Stimulated activated memory B cell treated with anti-CD40 and anti-IgM and Interleukin-4, amounts not matched to agents 10 μg/mL and 1 μg/mL and 100 μg/mL, for 72 hours (primary cell): Measurements from ENCODE around the gene GGT6.

Experiments used
- ATAC-seq: fragments of 150-1000 bp; cut with Tn5 transposase; 2 replicates; pipeline ENCODE4 v1.10.0; 2021
- H3K27ac Mint-ChIP-seq: one replicate; pipeline ENCODE4 v1.8.0; 2022; ENCODE audit warnings: mild to moderate bottlenecking, mixed read lengths
- H3K27me3 Mint-ChIP-seq: one replicate; pipeline ENCODE4 v1.8.0; 2022; ENCODE audit warnings: mixed read lengths
- H3K36me3 Mint-ChIP-seq: one replicate; pipeline ENCODE4 v1.8.0; 2022; ENCODE audit warnings: mixed read lengths
- H3K4me1 Mint-ChIP-seq: one replicate; pipeline ENCODE4 v1.8.0; 2022; ENCODE audit warnings: mixed read lengths
- H3K4me3 Mint-ChIP-seq: one replicate; pipeline ENCODE4 v1.8.0; 2022; ENCODE audit warnings: mild to moderate bottlenecking, moderate library complexity, mixed read lengths
- H3K9me3 Mint-ChIP-seq: one replicate; pipeline ENCODE4 v1.8.0; 2022; ENCODE audit warnings: mixed read lengths

The GGT6 gene

DNA sequence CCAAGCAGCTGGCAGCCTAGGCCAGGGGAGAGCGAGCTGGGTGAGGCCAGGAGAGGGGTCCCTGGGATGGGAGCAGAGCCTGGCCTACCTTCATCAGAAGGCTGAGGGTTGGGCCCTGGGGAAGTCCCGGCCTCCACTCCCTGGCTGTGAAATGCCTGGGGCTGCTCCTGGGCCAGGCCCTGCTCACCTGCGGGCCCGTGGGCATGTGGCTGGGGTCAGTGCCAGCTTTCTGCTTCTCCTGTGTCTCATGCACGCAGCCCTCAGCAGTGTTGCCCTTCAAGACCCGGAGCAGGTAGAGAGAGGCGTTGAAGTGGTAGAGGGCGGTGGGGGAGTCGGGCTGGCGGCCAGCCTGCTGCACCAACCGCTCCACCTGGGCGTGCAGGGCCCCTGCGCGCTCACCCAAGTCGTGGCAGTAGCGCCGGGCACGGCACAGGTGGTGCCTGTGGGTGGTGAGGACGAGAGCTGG is 17.6 kb downstream of the GGT6 start:
- no peak overlapping the region for H3K27ac Mint-ChIP-seq

DNA sequence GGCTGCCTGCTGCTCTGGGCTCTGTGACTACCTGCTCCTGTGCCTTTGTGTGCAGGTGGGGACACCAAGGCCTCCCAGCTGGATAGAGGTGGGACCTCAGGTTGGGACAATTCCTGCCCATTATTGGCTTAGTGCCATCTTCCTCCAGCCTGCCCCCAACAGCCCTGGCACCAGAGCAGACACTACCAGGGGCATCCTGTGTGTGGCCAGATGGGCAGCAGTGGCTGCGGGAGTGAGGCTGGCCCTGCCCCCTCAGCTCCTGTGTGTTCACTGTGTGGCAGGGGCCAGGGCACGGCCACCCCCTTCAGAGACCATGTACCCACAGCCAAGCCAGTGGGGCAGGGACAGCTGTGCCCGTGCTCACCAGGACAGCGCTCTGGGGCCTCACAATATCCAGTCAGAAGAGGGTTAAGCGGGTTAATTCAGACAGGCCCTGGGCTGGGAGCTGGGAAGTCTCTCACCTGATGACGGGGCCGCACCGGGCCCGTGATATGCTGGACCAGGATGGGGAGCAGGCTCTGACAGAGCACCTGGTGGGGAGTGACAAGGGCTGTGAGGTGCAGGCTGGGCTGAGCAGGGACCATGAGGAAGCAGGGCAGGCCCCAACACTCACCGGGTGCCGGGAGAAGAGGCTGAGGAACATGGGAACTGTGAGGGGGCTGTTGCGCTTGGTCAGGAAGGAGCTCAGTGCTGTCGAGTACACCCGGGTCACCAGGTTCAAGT is 18.2 kb downstream of the GGT6 start:
- Mint-ChIP-seq H3K27me3 (no peaks in the 10 kb centered on the region), H3K9me3 (no peaks in the 10 kb centered on the region), H3K4me1 (peaks cover 2% of the 10 kb centered on the region), H3K36me3 (peaks cover 66% of the 10 kb centered on the region), H3K4me3 (no peak overlapping the region), H3K27ac (no peak overlapping the region)
- ATAC-seq = no peak

More for the DNA sequence above, 17.6 kb downstream of the GGT6 start:
- no peaks in the 10 kb centered on the region for H3K4me1 Mint-ChIP-seq
- no peak for ATAC-seq
- H3K27me3 Mint-ChIP-seq = no peaks in the 10 kb centered on the region
- H3K36me3 Mint-ChIP-seq = peaks cover 68% of the 10 kb centered on the region
- no peak overlapping the region for H3K4me3 Mint-ChIP-seq
- no peaks in the 10 kb centered on the region for H3K9me3 Mint-ChIP-seq

DNA sequence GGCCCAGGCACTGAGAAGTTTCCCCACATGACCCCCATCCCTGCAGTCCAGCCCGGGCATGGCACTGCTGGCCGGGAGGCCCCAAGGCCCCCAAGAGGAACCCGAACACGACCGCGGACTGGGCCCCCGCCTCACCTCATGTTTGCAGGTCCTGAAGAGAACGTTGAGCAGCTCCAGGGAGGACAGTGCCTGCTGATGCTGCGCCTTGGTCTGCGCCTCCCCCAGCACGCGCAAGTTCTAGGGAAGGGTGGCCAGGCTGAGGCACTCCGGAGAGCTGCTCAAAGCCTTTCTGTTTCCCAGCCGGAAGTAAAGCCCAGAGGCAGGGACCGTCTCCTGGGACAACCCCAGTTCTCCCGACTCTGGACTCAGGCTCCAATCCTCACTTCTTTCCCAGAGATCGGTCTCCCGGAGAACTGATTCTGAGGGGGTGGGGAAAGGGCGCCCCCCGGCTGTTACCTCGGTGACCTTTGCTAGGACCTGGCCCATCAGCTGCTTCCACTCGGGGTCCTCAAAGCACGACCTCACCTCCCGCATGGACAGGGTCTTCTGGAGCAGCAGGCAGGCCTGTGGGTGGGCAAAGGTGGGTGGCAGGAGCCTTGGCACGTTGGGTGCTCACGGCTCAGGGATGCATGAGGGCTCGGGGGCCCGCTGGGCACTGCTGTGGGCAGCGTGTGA is 18.9 kb downstream of the GGT6 start:
- peaks cover 2% of the 10 kb centered on the region for H3K27me3 Mint-ChIP-seq
- peaks cover 9% of the 10 kb centered on the region for H3K4me1 Mint-ChIP-seq
- no peaks in the 10 kb centered on the region for H3K9me3 Mint-ChIP-seq
- peaks cover 59% of the 10 kb centered on the region for H3K36me3 Mint-ChIP-seq
- H3K27ac Mint-ChIP-seq = no peak overlapping the region
- H3K4me3 Mint-ChIP-seq = no peak overlapping the region
- ATAC-seq = no peak

DNA sequence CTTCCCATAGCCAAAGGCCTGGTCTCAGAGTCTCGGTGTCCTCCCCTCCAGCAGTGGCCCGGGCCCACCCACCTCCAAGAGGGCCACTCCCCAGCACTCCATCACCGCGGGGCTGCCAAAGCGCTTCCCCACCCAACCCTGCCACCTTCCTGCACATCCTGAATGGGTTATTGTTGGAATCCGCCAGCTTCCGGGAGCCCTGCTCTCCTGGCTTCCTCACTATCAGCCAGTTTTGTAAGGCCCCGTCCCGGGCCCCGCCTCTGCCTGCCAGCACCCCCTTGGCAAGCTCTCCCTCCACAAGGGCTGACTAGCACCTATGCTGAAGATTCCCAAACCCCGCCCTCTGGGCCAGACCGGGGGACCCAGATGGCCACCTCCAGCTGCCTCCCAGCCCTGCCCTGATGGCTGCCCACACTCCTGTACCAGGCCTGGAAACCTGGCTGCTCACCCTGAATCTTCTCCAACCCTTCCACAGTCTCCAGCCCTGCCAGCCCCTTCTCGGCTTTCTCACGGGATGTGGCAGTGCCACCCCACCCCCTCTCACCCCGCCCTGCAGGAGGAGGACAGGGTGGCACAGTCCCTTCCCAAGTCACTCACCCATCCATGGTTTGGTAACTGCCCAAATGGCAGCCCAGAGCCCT is 19.6 kb downstream of the GGT6 start:
- peaks cover 55% of the 10 kb centered on the region for H3K36me3 Mint-ChIP-seq
- H3K4me3 Mint-ChIP-seq = no peak overlapping the region
- H3K9me3 Mint-ChIP-seq = no peaks in the 10 kb centered on the region
- no peak overlapping the region for H3K27ac Mint-ChIP-seq
- peaks cover 14% of the 10 kb centered on the region for H3K4me1 Mint-ChIP-seq
- ATAC-seq = no peak
- H3K27me3 Mint-ChIP-seq = peaks cover 9% of the 10 kb centered on the region

DNA sequence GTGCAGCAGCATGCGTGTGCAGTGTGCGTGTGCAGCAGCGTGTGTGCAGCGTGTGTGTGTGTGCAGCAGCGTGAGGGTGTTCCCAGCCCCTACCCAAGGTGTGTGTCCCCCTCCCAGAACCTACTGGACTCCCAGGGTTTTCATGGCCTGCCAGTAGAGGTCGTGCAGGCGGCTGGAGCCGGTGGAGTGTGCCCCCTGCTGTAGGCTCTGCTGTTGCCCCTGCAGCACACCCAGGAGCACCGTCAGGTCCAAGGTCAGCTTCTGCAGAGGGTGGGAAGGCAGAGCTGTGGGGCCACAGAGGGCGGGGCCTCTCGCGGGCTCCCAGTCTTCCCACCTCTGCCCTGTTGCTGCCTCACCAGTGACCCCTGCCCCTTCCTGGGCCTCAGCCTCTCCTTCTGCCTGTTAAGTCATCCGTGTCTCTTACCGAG is 20.1 kb downstream of the GGT6 start:
- no peak for ATAC-seq
- Mint-ChIP-seq H3K27me3 (peaks cover 14% of the 10 kb centered on the region), H3K4me3 (no peak overlapping the region), H3K4me1 (peaks cover 19% of the 10 kb centered on the region), H3K27ac (no peak overlapping the region), H3K9me3 (no peaks in the 10 kb centered on the region), H3K36me3 (peaks cover 49% of the 10 kb centered on the region)

DNA sequence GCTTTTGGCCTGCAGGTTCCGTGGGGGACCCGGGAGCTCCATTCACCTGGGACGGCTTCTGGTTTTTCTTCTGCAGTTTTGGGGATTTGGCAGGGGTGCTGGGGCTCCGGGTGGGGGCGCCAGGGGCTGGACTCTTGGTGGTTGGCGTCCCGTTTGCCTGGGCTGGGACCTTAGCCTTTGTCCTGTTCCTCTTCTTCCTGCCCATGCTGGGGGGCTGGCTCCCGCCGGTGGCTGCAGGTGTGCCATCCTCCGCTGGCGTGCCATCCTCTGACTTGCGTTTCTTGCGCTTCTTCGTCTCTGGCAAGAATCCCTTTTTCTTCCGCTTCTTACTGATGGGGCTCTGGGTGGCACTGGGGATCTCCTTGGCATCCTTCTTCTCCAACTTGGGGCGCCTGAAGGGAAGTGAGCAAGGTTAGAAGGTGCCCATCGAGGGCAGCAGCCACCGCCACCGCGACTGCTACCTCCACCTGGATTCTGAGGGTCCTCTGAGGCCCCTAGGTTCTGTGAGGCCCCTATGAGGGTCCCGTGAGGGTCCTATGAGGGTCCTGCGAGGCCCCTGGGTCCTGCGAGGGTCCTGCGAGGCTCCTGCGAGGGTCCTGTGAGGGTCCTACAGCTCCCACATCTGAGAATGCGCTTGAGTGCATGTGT is 20.7 kb downstream of the GGT6 start:
- Mint-ChIP-seq H3K4me3 (no peak overlapping the region), H3K9me3 (no peaks in the 10 kb centered on the region), H3K27ac (no peak overlapping the region), H3K36me3 (peaks cover 44% of the 10 kb centered on the region), H3K27me3 (peaks cover 20% of the 10 kb centered on the region), H3K4me1 (peaks cover 20% of the 10 kb centered on the region)
- no peak for ATAC-seq

GRCh38 chr17:4539025-4539424 is 21.4 kb downstream of the GGT6 start:
- Mint-ChIP-seq H3K27ac (no peak overlapping the region), H3K4me3 (no peak overlapping the region), H3K27me3 (peaks cover 26% of the 10 kb centered on the region), H3K4me1 (peaks cover 20% of the 10 kb centered on the region), H3K36me3 (peaks cover 42% of the 10 kb centered on the region), H3K9me3 (no peaks in the 10 kb centered on the region)
- no peak for ATAC-seq

GRCh38 chr17:4538236-4539002 is 22.0 kb downstream of the GGT6 start:
- H3K27me3 Mint-ChIP-seq = peaks cover 33% of the 10 kb centered on the region
- no peaks in the 10 kb centered on the region for H3K9me3 Mint-ChIP-seq
- no peak overlapping the region for H3K27ac Mint-ChIP-seq
- H3K36me3 Mint-ChIP-seq = peaks cover 36% of the 10 kb centered on the region
- no peak overlapping the region for H3K4me3 Mint-ChIP-seq
- ATAC-seq = no peak
- peaks cover 21% of the 10 kb centered on the region for H3K4me1 Mint-ChIP-seq

DNA sequence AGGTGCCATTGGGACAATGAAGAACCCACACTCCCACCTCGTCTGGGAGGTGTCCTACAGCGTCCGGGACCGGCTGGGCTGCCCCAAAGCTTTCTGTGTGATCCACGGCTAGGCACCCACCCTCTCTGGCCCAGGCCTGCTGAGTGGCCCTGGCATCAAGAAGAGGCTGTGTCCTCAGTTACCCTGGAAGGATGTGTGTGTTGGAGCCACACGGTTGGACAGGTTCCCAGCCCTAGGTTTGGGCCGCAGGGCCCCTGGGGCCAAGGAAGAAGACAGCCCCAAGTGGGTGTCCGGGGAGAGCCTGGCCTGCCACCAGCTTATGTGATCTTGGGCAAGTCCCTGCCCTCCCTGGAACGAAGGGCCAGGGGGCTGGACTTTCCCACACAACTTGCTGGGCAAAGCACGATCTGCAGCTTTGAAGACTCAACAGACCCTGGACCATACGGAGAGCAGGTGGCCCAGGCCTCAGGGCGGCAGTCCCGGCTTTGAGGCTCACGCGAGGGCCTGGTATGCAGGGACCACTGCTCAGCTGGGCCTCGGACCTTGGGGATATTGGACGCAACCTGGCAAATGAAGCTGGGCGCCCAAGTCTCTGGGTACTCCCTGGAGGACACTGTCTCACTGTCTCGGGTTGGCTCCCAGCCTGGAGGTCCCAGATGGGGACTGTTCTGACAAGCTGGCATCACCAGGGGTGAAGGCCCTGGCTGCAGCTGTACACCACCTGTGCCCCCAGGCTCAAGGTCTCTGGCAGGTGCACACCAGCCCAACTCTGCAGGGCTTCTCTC is 22.7 kb downstream of the GGT6 start:
- Mint-ChIP-seq H3K4me1 (peaks cover 25% of the 10 kb centered on the region), H3K4me3 (no peak overlapping the region), H3K9me3 (no peaks in the 10 kb centered on the region), H3K27me3 (peaks cover 40% of the 10 kb centered on the region), H3K27ac (no peak overlapping the region), H3K36me3 (peaks cover 31% of the 10 kb centered on the region)
- no peak for ATAC-seq

DNA sequence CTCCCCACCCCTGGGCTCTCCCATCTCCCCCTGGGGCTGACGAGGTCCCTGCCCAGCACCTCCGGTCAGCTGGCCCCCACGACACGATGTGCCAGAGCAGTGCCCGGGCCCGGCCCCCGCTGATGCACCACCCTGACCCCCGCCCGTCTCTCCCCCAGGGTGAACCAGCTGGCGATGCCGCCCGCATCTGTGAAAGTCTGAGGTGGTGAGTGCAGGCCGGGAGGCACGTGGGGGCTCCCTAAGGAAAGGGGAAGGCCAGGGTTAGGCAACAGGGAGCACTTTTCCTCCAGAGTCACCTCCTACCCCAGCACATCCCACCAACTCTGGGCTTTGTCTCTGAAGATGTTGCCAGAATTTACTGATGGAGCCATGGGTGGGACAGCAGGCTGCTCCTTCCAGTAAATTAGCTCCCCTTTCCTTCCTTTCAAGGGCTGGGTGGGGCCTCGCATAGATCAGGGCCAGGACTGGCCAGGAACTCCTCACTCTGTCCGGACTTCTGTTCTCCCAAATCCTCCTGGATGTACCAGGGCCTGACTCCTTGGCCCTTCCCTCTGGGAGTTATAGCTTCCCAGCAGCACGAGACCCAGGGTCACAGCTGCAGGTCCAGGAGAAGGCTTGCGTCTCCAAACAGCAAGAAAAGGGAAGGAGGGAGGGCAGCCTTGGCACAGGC is 23.5 kb downstream of the GGT6 start:
- Mint-ChIP-seq H3K9me3 (no peaks in the 10 kb centered on the region), H3K4me1 (peaks cover 25% of the 10 kb centered on the region), H3K36me3 (peaks cover 24% of the 10 kb centered on the region), H3K4me3 (no peak overlapping the region), H3K27ac (no peak overlapping the region), H3K27me3 (peaks cover 48% of the 10 kb centered on the region)
- no peak for ATAC-seq

- no peaks in the 10 kb centered on the region for H3K9me3 Mint-ChIP-seq
- no peak for ATAC-seq
- peaks cover 20% of the 10 kb centered on the region for H3K36me3 Mint-ChIP-seq
- H3K27ac Mint-ChIP-seq = no peak overlapping the region
- H3K27me3 Mint-ChIP-seq = peaks cover 52% of the 10 kb centered on the region
- peaks cover 25% of the 10 kb centered on the region for H3K4me1 Mint-ChIP-seq
- no peak overlapping the region for H3K4me3 Mint-ChIP-seq
These were observed 24.1 kb downstream of the GGT6 start for GRCh38 chr17:4536259-4536741.

- peak; percentile 6 for ATAC-seq
- Mint-ChIP-seq H3K4me3 (no peak overlapping the region), H3K27ac (no peak overlapping the region), H3K9me3 (no peaks in the 10 kb centered on the region), H3K36me3 (peaks cover 14% of the 10 kb centered on the region), H3K27me3 (peaks cover 54% of the 10 kb centered on the region), H3K4me1 (peaks cover 25% of the 10 kb centered on the region)
These were observed 24.6 kb downstream of the GGT6 start for GRCh38 chr17:4535667-4536258.

DNA sequence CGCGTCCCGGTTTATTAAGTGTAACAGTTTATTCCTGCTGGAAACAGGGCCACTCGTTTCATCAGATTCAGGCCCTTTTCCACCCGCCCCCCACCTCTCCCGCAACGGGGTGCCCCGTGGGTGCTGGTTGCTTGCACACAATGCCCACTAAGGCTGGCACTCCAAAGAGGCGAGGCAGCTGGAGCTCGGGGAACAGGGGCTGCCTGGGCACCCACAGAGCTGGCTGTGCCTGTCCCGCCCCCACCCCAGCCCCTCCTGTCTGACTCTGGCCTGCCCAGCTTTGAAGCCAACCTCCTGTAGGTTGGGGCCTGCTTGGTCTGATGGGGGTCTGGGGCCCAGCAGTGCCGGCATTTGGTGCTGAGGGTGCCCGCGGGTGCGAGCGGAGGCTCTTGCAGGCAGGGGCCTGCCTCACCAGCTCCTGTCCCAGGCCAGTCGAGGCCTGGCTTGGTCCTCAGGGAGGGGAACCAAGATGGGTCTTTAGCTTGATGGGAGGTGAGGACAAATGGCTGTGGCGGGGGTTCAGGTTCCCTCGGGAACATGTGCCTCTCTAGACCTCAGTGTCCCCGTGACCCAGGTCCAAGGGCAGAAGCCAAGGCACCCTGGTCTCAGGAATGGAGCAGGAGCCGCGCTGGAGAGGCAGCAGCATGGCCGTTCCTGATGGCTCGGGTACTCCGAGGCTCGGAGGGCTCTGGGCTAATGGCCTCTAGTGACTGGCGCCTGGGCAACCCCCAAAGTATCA is 25.3 kb downstream of the GGT6 start:
- Mint-ChIP-seq H3K9me3 (no peaks in the 10 kb centered on the region), H3K36me3 (peaks cover 8% of the 10 kb centered on the region), H3K4me3 (no peak overlapping the region), H3K27ac (no peak overlapping the region), H3K27me3 (peaks cover 61% of the 10 kb centered on the region), H3K4me1 (peaks cover 25% of the 10 kb centered on the region)
- ATAC-seq = no peak
